GM21717 (cell line): Measurements from ENCODE around the gene CCDC171.

Source experiments
- ATAC-seq: cut with Tn5 transposase; IDR thresholded peaks from one replicate; pipeline ENCODE4 v1.9.1; 2021; ENCODE audit warnings: mild to moderate bottlenecking, moderate library complexity; ENCODE audit not compliant: unreplicated experiment

CCDC171 gene

DNA sequence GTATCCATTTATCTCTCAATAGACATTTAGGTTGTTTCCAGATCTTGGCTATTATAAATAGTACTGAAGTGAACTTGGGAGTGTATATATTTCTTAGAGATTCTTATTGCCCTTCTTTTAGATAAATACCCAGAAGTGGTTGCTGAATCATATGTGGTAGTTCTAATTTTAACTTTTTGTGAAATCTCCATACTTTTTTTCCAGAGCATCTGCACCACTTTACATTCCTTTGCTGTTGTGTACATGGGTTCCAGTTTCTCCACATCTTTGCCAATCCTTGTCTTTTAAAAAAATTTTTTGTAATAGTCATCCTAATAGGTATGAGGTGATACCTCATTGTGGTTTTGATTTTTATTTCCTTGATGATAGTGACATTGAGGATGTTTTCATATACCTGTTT, 303.7 kb downstream of the CCDC171 start:
- no peak for ATAC-seq

DNA sequence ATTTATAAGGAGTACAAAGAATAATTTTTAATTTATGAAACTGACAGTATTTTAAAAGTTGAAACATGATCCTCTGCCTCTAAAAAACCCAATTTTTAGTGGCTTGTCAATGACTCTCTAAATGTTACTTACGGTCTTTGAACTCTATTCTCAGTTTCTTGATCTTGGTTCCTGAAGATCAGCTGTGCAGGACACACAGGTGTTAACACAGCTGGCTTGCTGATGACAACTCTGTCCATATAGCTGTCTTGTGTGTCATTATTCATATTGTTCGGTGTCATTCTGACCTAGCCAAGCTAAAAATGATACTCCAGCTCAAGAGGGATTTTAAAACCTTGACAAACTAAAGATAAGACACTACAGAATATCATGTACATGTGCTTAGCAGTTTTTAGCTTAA, 314.5 kb downstream of the CCDC171 start:
- no peak for ATAC-seq

DNA sequence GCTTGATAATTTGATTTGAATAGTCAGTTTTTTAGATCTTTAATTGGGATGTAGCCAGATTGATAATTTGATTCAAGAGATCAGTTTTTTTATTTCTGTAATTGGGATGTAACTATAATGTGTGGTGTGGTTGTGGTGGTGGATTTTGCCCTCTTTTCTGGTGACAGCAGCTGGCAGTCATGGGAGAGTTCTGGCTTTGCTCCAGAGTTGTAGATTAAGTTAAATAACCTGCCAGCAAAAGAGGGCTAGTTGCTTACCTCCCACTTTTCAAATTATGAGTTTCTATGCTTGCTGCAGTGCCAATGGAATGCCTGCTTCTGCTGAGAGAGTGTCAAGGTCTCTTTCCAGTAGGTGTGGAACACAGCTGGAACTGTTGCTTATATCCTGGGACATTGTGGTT, 315.1 kb downstream of the CCDC171 start:
- no peak for ATAC-seq

DNA sequence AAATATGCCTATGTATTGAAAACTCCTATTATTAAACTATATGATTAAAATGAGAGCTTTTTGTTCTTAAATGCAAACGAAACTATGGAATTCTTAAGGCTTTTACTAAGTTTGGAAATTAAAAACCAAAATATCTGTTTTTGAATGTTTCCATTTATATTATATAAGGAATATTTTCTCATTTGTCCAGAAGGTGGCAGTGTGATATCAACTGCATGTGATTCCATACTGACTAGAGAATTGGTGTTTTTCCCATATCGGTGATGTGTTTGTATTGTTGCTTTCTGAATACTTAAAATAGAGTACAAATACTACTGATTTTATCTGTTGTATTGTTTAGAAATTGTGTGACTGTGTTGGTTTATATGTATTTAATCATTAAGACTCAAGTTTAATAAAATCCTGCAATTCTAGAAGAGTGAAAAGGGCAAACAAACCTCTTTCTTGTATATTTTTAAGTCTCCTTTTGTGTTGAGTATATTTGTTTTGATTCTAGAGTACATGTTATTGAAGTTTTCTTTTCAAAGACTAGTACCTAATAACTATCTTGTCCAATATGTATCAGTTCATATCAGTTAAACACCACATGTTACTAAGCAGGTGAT, 320.8 kb downstream of the CCDC171 start:
- no peak for ATAC-seq

DNA sequence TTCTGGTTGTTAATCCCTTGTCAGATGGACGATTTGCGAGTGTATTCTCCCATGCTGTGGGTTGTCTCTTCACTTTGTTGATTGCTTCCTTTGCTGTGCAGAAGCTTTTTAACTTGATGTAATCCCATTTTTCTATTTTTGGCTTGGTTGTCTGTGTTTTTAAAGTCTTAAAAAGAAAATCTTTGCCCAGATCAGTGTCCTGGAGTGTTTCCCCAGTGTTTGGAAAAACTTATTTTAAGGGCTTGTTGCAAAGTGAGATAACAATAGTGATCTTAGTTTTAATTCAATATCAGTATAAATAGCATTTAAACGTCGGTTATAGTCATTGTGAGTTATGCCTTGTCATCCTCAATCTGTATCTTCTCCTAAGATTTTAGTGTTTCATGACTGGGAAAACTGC, 329.5 kb downstream of the CCDC171 start:
- ATAC-seq, result no peak

DNA sequence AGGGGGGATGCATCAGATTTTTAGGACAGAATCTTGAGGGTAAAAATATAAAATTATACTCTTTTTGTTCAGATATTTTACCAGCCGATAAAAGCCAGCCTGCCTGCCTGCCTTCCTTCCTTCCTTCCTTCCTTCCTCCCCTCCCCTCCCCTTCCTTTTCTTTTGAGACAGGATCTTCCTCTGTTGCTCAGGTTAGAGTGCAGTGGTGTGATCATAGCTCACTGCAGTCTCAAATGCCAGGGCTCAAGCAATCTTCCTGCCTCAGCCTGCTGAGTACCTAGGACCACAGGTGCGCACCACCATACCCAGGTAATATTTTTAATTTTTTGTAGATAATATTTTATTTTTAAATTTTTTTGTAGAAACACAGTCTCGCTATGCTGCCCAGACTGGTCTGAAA, 330.0 kb downstream of the CCDC171 start:
- no peak for ATAC-seq

DNA sequence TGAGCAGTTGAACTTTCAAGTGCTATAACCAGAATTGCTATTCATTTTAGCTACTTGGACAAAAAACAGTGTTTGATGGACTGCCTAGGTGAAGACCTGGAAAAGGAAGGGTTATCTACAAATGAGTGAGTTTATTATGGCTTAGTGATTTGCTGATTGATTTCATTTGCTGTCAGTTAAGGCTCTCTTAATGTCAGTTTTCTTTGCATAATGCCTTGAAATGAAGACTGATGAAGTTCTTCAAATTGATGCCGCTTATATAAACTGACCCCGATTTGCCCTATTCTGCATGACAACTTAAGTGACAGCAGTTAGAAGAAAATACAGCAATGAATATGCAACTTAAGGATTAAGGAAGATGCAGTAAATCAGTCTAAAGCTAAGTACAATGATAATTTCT, 332.6 kb downstream of the CCDC171 start:
- ATAC-seq, result no peak

DNA sequence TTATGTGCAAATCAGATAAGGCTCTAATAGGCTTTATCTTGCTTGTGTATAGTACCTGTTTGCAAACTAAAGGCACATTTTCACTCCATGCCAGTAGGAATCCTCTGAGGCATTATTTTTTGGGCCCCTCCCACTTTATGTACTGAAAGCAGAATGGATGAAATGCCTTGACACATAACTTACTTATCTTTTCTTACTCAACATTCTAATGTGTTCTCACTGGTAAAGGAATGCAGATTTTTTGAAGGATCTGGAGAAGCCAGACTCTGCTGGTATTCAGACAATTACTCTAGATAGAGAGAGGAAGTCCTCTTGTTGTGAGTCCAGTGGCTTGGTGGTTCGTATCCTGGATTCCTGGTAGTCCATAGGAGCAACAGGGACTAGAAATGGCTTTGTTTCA, 336.7 kb downstream of the CCDC171 start:
- ATAC-seq, result no peak

DNA sequence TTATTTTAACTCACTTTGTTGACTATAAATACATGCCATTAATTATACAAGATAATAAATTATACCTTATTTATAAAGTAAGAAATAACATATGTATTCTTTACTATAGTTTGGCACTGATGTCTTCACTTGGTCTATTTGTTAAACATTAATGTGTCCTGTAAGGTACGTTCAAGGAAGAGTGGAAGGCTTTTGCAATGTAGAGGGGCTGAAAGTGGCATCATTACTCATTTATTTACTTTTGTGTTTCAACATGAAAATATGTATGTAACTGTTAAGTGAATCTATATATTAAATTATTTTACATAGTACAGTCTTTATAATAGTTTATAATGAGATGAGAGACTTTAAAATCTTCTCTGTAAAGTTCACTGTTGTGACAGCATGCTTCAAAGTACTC, 348.7 kb downstream of the CCDC171 start:
- ATAC-seq, result no peak

DNA sequence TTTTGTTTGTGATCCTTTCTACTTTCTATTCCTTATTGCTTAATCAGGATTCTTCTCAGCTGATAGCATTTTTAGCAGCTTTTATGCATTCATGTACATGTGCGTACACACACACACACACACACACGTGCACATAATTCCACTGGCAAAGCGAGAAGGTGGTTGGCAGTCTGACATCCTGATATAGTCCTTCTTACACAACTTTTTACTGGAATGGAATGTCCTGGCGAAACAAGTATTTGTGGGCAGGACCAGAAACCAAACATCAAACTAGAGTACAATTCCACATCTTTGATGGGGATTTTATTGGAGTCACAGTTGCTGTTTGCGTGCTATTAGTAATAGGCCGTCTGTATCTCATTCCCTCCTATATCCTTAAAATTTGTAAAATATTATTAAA, 356.5 kb downstream of the CCDC171 start:
- no peak for ATAC-seq

DNA sequence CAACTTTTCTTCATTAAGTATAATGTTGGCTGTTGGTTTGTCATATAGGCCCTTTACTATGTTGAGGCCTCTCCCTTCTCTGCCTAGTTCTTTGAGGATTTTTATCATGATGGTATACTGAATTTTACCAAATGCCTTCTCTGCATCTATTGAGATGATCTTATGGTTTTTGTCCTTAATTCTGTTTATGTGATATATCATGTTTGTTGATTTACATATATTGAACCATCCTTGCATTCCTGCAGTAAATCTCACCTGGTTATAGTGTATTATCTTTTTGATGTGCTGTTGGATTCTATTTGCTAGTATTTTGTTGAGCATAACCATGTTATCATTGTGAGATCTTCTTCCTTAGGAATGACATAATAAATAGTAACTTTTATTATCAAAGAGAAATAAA, 362.9 kb downstream of the CCDC171 start:
- ATAC-seq, result no peak

DNA sequence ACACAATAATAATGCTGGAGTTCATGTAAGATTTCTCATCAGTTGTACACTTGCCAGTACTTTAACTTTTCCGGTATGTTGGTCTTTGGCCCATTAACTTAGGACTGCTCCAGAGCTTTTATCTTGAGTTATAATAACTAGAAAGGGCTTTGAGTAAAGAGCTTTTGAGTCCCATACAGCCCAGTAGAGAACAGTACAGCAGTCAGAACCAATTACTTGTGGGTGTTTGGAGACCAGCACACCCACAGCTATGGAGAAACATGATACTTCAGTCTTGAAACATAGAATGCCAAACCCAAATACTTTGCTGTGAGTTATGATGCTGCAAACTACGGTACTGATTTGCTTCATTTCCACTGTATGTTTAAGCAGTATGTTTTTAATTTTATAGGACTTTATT, 374.3 kb downstream of the CCDC171 start:
- ATAC-seq, result no peak

DNA sequence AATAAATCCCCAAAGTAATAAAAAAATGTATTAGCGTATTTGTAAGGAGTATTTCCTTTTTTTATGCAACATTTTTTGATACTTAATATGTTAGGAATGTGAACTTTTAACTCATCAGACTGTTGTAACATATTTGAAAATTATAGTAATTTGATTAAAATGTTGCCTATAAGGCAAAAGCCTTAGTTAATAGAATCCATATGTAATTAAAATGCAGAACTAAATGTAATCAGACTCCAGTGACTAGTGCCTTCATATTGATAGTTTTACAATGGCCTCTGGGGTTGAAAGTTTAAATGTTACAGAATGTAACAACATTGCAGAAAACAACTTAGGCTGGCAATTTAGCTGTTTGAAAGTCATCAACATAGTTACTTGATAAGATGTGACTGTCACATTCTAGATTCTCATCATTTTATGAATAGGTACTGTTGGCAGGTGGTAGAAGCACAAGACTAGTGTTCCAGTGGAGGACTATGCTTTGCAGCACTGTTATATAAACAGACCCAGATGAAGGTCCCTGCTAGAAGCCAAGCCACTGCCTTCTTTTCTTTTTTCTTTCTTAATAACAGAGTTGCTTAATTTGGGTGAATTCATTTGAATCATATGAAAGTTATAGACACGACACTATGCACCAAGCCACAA, 382.9 kb downstream of the CCDC171 start:
- ATAC-seq, result no peak

DNA sequence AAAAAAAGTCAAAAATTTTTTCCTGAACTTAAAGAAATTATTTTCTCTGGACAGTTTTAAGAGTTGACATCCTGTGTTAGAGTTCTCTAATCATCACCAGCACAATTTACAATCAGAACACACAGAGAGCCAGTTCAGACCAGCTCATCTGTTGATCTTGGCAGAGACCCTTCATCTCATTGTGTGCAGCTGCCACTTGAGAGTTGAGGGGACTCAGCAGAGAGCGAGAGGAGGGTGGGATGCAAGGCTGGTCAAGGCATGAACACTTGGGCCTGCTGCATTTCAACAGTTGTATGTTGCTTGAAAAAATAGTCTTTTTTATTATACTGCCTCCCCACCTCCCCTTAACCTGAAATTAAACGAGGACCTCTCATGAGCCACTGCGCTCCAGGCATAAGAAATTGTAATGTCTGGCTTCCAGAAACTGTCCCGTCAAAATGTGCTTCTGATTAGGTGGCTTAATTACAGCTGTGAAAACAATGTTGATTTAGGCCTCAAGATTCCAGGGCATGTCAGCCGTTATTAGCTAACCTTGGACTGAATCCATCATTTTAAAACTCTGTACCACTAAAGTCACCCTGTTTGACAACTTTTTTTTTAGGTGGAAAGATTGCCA, 383.6 kb downstream of the CCDC171 start:
- ATAC-seq, result no peak

DNA sequence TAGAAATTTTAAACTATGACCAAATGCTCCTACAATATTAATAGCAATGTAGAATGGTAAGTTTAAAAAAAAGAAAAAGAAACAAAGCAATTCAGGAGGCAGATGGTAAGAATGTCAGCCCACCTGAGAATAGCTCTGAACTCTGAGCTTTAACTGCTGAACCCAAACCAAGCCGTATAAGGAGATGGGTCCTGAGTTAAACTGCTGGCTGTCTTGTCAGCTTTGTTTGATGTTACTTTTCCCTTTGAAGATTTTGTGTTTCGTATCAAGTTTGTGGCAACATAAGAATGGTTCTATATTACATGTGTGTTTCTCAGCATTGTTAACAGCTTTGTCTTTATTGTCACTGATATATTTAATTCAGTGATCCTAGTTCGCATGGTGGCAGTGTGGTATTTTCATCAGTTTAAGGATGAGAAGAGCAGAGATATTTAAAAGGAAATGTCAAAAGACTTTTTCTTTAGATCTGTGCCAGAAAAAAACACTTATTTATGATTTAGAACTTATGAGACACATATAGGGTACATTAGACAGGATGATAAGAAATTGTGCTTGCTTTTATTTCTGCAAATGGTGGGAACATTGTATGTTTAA, 390.1 kb downstream of the CCDC171 start:
- ATAC-seq, result no peak

DNA sequence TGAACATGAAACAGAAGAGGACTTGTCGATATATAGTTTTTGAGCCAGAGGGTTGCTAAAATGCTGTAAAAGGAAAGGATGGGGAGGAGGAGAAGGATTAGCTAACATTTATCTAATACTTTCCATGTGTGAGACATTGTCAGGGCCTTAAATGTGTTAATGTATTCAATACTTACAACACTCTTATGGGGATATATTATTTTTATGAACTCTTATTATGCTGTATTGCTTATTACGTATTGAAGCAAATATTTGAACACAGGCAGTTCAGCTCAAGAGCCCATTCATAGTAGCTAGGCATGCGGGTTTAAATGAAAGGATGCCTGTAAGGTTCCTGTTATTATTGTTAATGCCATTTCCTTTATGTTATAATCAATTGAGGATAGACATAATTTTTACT, 391.5 kb downstream of the CCDC171 start:
- no peak for ATAC-seq

DNA sequence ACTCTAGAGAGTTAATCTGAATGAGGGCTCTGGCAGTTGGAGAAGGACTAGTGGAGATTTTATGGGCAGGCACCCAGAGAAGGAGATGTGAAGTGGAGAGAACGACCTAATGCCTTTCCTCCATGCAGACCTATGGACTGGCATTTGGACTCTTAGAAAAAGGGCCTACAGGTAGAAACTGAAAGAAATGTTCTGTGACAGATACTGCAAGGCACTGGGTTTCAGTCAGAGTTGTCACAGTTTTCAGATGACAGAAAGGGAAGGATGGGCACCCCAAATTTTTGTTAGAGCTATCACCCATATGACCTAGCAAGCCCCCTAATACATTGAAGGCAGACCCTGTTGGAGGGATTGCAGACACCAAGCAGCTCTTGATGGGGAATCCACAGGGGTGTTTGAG, 406.8 kb downstream of the CCDC171 start:
- no peak for ATAC-seq

DNA sequence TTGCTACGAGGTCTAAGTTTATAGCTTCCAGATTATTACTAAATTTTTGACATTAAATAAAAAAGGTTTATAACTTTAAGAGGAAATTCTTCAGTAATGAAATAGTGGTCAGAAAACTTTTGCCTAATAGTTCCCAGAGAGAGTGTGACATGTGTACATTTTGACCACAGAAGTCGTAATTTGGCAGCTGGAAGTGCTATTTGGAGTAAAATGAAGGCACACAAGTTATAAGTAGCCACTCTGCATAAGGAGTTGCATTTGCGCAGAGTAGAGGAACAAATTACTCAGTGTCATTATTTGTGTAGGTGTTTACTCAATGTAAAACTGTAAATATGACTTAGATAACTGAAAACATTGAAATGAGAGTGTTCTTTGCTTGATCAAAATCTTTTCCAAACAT, 408.4 kb downstream of the CCDC171 start:
- no peak for ATAC-seq

DNA sequence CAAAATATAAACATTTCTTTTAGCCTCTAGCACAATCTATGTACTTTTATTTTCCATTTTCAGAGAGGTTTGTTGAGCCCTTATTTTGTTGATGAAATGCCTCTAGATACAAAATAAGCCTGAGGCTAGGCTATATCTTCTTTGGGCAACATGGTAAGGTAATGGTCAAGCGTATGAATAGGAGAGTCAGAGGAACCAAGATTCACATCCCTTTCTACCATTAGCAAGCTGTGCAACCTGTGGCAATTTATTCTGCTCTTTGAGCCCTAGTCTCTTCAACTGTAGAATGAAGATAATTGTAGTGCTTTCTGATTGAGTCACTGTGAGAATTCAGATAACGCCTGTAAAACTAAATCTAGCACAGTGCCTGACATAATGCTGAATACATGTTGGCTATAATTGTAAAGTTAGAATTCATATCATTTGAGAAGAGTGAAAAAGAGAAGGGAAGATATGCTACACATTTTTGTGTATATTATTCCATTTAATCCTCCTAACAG, 412.5 kb downstream of the CCDC171 start:
- no peak for ATAC-seq

DNA sequence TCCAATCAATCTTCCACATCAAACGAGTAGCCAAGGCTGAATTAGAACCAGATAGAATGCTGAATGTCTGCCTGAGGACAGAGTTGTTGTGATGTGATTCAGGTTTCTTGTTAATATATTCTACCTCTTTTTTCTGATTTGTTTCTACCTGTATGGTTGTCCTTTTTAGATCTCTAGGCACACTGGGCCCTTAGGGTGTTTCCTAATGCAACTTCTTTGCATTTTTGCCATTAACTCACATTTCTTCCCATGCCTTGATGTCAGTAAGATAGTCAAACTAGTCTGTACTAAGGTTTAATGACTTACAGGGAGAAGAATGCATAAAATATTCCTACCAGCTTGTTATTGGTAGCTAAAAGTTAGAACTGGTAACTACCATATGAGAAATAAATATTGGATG, 413.6 kb downstream of the CCDC171 start:
- ATAC-seq, result no peak

DNA sequence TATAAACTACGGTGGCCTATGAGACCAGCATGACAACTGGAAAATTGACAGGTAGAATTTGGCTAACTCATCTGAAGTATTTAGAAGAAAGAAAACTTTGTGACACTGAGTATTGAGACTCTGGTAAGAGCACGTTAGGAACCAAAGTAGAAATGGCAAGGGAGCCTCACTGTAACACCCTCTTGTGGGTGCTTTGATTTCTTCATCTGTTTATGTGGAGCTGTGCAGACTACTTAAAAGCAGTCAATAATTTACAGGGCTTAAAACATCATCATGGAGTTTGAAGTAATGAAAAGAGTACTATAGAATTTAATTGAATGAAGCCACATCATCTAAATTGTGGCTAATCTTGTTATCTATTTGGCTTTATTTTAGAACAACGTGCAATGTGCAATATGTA, 414.2 kb downstream of the CCDC171 start:
- ATAC-seq, result no peak

DNA sequence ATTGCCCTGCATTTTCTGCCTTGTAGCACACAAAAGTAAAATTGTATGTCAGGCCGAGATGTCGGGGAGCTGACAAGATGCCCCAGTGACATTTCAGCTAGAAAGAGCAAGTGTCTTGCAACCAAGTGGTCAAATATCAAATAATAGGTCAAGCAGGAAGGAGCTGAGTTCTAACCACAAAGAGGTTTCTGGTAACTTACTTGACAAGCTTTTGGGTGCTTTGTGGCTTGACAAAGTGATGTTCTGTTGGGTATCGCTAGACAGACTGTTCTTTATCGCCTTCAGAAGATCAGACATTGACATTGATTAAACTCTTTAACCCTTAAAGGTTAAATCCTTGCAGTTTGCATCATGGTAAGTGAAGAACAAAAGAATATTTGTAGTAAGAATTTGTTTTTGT, 419.9 kb downstream of the CCDC171 start:
- ATAC-seq, result no peak
